Measurements from ENCODE around the gene ZFP28. TPM values are rescaled to one million over a fixed set of nuclear protein-coding genes. Genes with fewer than 3 reads are reported as not detected.

ZFP28 gene
- total and polyA plus RNA-seq, 8 donors, result 2.1 to 4.8 (median 2.8) TPM

DNA sequence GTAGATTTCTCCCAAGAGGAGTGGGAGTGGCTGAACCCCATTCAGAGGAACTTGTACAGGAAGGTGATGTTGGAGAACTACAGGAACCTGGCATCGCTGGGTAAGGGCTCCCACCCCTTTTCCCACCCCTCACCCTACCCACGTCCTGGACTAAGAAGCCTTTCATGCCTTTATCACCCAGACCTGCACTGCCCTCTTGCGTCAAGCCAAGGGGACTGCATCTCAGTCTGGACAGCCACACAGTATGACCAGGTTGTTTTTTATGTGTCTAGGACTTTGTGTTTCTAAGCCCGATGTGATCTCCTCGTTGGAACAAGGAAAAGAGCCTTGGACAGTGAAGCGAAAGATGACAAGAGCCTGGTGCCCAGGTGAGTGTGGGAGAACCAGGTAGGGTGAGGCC lies 8.8 kb downstream of the ZFP28 start:
- Histone ChIP-seq H3K9me3 (peaks cover 0 to 7% (median 3%) of the 10 kb centered on the region in 4 donors), H3K27me3 (no peaks in the 10 kb centered on the region), H3K4me3 (no peak overlapping the region), H3K36me3 (peaks cover 11 to 43% (median 25%) of the 10 kb centered on the region in 3 donors), H3K27ac (no peak overlapping the region), H3K4me1 (no peaks in the 10 kb centered on the region)
- TF ChIP-seq, protein P1, sequence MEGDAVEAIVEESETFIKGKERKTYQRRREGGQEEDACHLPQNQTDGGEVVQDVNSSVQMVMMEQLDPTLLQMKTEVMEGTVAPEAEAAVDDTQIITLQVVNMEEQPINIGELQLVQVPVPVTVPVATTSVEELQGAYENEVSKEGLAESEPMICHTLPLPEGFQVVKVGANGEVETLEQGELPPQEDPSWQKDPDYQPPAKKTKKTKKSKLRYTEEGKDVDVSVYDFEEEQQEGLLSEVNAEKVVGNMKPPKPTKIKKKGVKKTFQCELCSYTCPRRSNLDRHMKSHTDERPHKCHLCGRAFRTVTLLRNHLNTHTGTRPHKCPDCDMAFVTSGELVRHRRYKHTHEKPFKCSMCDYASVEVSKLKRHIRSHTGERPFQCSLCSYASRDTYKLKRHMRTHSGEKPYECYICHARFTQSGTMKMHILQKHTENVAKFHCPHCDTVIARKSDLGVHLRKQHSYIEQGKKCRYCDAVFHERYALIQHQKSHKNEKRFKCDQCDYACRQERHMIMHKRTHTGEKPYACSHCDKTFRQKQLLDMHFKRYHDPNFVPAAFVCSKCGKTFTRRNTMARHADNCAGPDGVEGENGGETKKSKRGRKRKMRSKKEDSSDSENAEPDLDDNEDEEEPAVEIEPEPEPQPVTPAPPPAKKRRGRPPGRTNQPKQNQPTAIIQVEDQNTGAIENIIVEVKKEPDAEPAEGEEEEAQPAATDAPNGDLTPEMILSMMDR (IDR thresholded peaks at IDR 0.05), result no peak
- FAIRE-seq (no peak), DNase-seq (no peak), ATAC-seq (no peak)
- intact Hi-C loops (cut with DNase I), result no loop called here
- 60 to 66% methylated on average over 6 of the region's 6 CpGs for WGBS, 2 donors

DNA sequence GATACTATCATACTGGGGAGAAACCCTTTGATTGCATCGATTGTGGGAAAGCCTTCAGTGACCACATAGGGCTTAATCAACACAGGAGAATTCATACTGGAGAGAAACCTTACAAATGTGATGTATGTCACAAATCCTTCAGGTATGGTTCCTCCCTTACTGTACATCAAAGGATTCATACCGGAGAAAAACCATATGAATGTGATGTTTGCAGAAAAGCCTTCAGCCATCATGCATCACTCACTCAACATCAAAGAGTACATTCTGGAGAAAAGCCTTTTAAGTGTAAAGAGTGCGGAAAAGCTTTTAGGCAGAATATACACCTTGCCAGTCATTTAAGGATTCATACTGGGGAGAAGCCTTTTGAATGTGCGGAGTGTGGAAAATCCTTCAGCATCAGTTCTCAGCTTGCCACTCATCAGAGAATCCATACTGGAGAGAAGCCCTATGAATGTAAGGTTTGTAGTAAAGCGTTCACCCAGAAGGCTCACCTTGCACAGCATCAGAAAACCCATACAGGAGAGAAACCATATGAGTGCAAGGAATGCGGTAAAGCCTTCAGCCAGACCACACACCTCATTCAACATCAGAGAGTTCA lies 15.6 kb downstream of the ZFP28 start:
- TF ChIP-seq, protein P1 (IDR thresholded peaks at IDR 0.05), result no peak
- Histone ChIP-seq H3K9me3 (peaks cover 0 to 44% (median 7%) of the 10 kb centered on the region in 4 donors), H3K4me1 (no peaks in the 10 kb centered on the region), H3K4me3 (no peak overlapping the region), H3K36me3 (peaks cover 4 to 40% (median 22%) of the 10 kb centered on the region in 3 donors), H3K27me3 (no peaks in the 10 kb centered on the region), H3K27ac (no peak overlapping the region)
- no peak for ATAC-seq
- intact Hi-C loops (cut with DNase I), result no loop called here
- no peak for FAIRE-seq
- no peak for DNase-seq
- WGBS, 2 donors, result 81 to 97% methylated on average over 6 of the region's 6 CpGs

DNA sequence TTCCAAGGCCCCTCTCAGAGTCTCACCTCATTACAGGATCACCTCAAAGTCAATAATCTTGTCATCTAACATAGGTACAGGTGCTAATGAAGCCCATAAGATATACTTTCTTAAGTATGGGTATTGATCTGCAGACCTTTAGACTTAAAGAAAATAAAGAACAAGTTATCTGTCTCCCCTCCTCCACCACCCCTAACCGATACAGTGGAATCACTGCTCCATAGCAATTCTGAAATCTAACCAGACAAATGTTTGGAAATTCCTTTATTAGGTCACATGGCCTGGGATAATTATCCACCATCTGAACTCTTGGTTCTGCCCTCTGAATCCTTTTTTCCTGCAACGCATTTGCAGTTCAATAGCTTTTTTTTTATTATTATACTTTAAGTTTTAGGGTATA lies 24.0 kb downstream of the ZFP28 start:
- FAIRE-seq, result no peak
- TF ChIP-seq, protein P1 (IDR thresholded peaks at IDR 0.05), result no peak
- Histone ChIP-seq H3K9me3 (peaks cover 0 to 8% (median 1%) of the 10 kb centered on the region in 4 donors), H3K4me3 (no peak overlapping the region), H3K27ac (no peak overlapping the region), H3K36me3 (no peaks in the 10 kb centered on the region), H3K27me3 (no peaks in the 10 kb centered on the region), H3K4me1 (no peaks in the 10 kb centered on the region)
- DNase-seq, result no peak
- intact Hi-C loops (cut with DNase I), result no loop called here
- no peak for ATAC-seq
- 92 to 98% methylated on average over 2 of the region's 2 CpGs for WGBS, 2 donors

DNA sequence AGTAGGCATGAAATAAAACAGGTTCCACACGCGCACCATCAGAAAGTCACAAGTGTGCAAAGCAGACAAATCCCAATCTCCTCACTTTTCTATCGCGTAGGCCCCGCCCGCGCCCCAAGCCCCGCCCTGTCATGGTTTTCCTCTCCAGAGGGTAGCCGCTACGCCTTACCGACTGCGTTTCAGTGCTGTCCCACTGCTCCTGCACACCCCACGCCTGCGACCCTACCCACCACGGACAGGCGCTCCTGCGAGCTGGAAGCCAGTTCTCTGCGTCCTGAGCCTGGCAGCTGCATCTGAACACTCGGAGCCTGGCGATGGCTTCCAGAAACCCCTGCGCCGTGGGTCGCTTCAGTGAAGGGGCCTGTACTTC lies 28.1 kb downstream of the ZFP28 start:
- no peak for FAIRE-seq
- Histone ChIP-seq H3K36me3 (peaks cover 0 to 9% (median 6%) of the 10 kb centered on the region in 3 donors), H3K4me3 (peak overlapping the region; percentile 57 to 96 (median 87)), H3K27me3 (no peaks in the 10 kb centered on the region), H3K27ac (peak overlapping the region; percentile 4 to 69 (median 61)), H3K4me1 (no peaks in the 10 kb centered on the region), H3K9me3 (peaks cover 0 to 3% (median 0%) of the 10 kb centered on the region in 4 donors)
- DNase-seq, result peak in 5 of 6 donors; percentile 30 to 73 (median 49)
- intact Hi-C loops (cut with DNase I), result no loop called here
- 1% methylated on average over 23 of the region's 23 CpGs for WGBS, 2 donors
- TF ChIP-seq, protein P1 (IDR thresholded peaks at IDR 0.05), result no peak
- ATAC-seq, result peak; percentile 57 to 76 (median 68)
